GM23248 (cell line): ENCODE data around the gene CRYM. TPM values are rescaled to one million over a fixed set of nuclear protein-coding genes. Genes with fewer than 3 reads are reported as not detected.
A peak's percentile ranks its signal among the peaks of the same experiment; 100 is the strongest.
"Not testable (repeated sequence)": the region's sequence is repeated elsewhere in the genome, so short reads cannot be mapped to it uniquely, and the experiment has no call there.

Experiments
- DNase-seq: peaks from one replicate; pipeline ENCODE4 v3.0.0-alpha.2; 2015
- H2AFZ ChIP-seq: fragments of 200-600 bp; sonication (generic); 2 replicates; pipeline ENCODE4 v1.6.1; 2016; ENCODE audit warnings: antibody characterized with exemption
- H3F3A ChIP-seq: fragments of 200-600 bp; sonication (generic); 2 replicates; pipeline ENCODE4 v1.6.1; 2016; ENCODE audit warnings: mild to moderate bottlenecking, antibody characterized with exemption, mixed run types; ENCODE audit not compliant: insufficient read depth
- H3K27ac ChIP-seq: fragments of 200-600 bp; sonication (generic); 2 replicates; pipeline ENCODE4 v1.5.1; 2016; ENCODE audit warnings: mild to moderate bottlenecking
- H3K27me3 ChIP-seq: fragments of 200-600 bp; sonication (generic); replicated peaks from 2 replicates; pipeline ENCODE4 v1.6.1; 2016; ENCODE audit warnings: mild to moderate bottlenecking; ENCODE audit not compliant: insufficient read depth
- H3K36me3 ChIP-seq: fragments of 200-600 bp; sonication (generic); 2 replicates; pipeline ENCODE4 v1.6.1; 2016; ENCODE audit warnings: low read depth, mild to moderate bottlenecking
- H3K4me1 ChIP-seq: fragments of 200-600 bp; sonication (generic); 2 replicates; pipeline ENCODE4 v1.6.1; 2016; ENCODE audit warnings: mild to moderate bottlenecking; ENCODE audit not compliant: insufficient read depth
- H3K4me2 ChIP-seq: fragments of 200-600 bp; sonication (generic); one replicate; pipeline ENCODE4 v1.6.1; 2016; ENCODE audit warnings: mild to moderate bottlenecking; ENCODE audit not compliant: unreplicated experiment
- H3K4me3 ChIP-seq: fragments of 200-600 bp; sonication (generic); 2 replicates; pipeline ENCODE4 v1.5.1; 2016; ENCODE audit warnings: mild to moderate bottlenecking
- H3K79me2 ChIP-seq: fragments of 200-600 bp; sonication (generic); 2 replicates; pipeline ENCODE4 v1.6.1; 2016; ENCODE audit warnings: mild to moderate bottlenecking; ENCODE audit not compliant: insufficient read depth
- H3K9ac ChIP-seq: fragments of 200-600 bp; sonication (generic); 2 replicates; pipeline ENCODE4 v1.6.1; 2016; ENCODE audit warnings: mild to moderate bottlenecking
- H3K9me2 ChIP-seq: fragments of 200-600 bp; sonication (generic); 2 replicates; pipeline ENCODE4 v1.6.1; 2016; ENCODE audit warnings: mixed run types, mild to moderate bottlenecking, moderate library complexity; ENCODE audit not compliant: insufficient read depth
- H3K9me3 ChIP-seq: fragments of 200-600 bp; sonication (generic); one replicate; pipeline ENCODE4 v1.6.1; 2017; ENCODE audit warnings: low read depth
- H4K20me1 ChIP-seq: fragments of 200-600 bp; sonication (generic); 2 replicates; pipeline ENCODE4 v1.6.0; 2016; ENCODE audit not compliant: insufficient read depth
- EZH2 ChIP-seq: fragments of 200-600 bp; sonication (generic); IDR thresholded peaks from 2 replicates; pipeline ENCODE4 v1.6.1; 2018; ENCODE audit warnings: antibody characterized with exemption, mild to moderate bottlenecking; ENCODE audit not compliant: insufficient read depth, poor library complexity, severe bottlenecking
- EZH2phosphoT487 ChIP-seq: fragments of 200-600 bp; sonication (generic); IDR thresholded peaks from 2 replicates; pipeline ENCODE4 v1.6.1; 2018; ENCODE audit warnings: antibody characterized with exemption, moderate library complexity, mild to moderate bottlenecking, low read depth; ENCODE audit not compliant: insufficient read depth
- WGBS, 2 experiments: methylation state at CpG; one replicate each; pipeline ENCODE4 v1.1.6; 2015 to 2017; ENCODE audit warnings: low lambda C conversion rate in 2 of 2, low coverage in 1 of 2; ENCODE audit errors: missing lambda C conversion rate in 2 of 2; 5-methylcytosine and 5-hydroxymethylcytosine counted together
- in situ Hi-C: fragments of 300-500 bp; cut with MboI; formaldehyde crosslinking; loops from 2 replicates; pipeline ENCODE4 v1.15.0; 2020
- polyA plus RNA-seq: library from polyadenylated mRNA; unstranded; fragments of >200 nt; fragmentation: Nextera tagmentation; extraction: Ambion mirVana; gene quantifications from 2 replicates; pipeline ENCODE4 v1.2.1, GENCODE V29; 2016
- total RNA-seq: library from RNA; depleted of rRNA; stranded (reverse); fragments of >200 nt; shearing (Covaris generic); gene quantifications from 2 replicates; pipeline ENCODE4 v1.2.3, GENCODE V29; 2014; rRNA removed

The CRYM gene
- total RNA-seq (not detected in 2 replicates), polyA plus RNA-seq (not detected in 2 replicates)

DNA sequence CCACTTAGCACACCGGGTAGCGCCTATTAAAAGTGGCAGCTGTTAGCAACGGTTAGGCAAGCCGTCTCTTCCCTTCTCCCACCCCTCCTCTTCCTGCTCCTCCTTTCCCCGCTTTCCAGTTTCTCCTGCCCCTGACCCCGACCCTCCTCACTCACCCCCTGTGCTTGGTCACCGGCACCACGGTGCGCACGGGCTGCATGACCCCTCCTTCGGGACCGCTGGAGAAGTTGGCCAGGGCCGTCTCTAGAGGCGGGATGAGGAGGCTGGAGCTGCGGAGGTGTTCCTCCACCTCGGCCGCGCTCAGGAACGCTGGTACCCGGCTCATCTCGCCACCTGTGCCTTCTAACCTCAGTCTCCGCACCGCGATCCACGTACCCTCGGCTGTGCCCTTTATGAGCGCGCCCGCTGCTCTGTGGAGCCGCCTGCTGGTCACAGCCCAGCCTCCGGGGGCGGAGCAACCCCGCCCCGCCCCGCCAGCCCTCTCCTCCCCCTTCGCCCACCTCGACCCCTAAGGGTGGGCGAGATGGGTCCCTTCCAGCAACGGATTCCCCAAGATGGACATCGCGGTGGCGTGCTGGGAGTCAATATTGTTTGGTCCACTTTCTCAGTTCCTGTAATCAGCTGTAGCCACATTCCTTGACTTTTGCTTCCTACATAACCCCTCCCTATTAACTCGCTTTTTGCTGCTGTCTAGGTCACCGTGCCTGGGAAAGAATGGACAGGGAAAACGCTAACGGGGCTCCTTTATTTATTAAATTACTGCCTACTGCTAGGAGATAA is at the start of gene CRYM:
TSS of gene CRYM (minus strand) at position 364 of the 780 bp plus-strand sequence. CDS start at position 325, 39 bp downstream.
- no peak within 1 kb of the TSS for H3K27ac ChIP-seq
- peak within 1 kb of the TSS; percentile 54 for H3K4me2 ChIP-seq
- peak within 1 kb of the TSS; percentile 72 for H2AFZ ChIP-seq
- H3K4me1 ChIP-seq, result no peaks in the 10 kb centered on the region
- no peak within 1 kb of the TSS for H3K9ac ChIP-seq
- TF ChIP-seq EZH2 (peak; percentile 63), EZH2phosphoT487 (no peak)
- WGBS, 2 experiments, result 4 to 5% methylated on average over 30 to 44 of the region's 46 CpGs
- no peaks in the 10 kb centered on the region for H3K9me2 ChIP-seq
- H4K20me1 ChIP-seq, result no peaks in the 10 kb centered on the region
- H3K27me3 ChIP-seq, result peaks cover 46% of the 10 kb centered on the region
- H3K36me3 ChIP-seq, result no peaks in the 10 kb centered on the region
- no peaks in the 10 kb centered on the region for H3K9me3 ChIP-seq
- no peaks in the 10 kb centered on the region for H3K79me2 ChIP-seq
- in situ Hi-C loops, result no loop called here
- peak within 1 kb of the TSS; percentile 57 for H3K4me3 ChIP-seq
- DNase-seq, result peak; percentile 68
- H3F3A ChIP-seq, result no peaks in the 10 kb centered on the region; the same call in 1 of the 2 replicates

DNA sequence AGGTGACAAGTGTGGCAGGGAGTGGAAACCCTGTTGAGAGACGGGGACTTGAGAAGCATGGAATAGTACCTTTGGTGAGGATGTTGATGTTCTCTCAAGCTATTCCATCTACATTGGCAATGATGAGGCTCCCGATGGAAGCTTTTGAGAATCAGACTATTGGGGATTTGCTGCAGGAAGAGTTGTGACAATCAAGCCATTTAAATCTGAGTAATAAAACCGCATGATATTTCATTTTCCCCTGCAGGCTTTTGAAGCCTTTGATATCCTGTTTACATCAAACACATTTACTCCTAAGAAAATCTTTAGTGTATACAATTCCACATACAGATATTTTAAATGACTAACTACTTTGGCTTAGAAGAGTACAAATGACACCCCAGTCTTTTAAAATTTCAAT is 49.0 kb upstream of the CRYM start:
- no peak overlapping the region for H3K4me2 ChIP-seq
- no peaks in the 10 kb centered on the region for H3K9me3 ChIP-seq
- no peaks in the 10 kb centered on the region for H3F3A ChIP-seq
- H3K9ac ChIP-seq, result no peak overlapping the region
- no peak for TF ChIP-seq EZH2
- TF ChIP-seq EZH2phosphoT487, result no peak
- no peaks in the 10 kb centered on the region for H3K79me2 ChIP-seq
- in situ Hi-C loops, result no loop called here
- H3K27ac ChIP-seq, result no peak overlapping the region
- H4K20me1 ChIP-seq, result no peaks in the 10 kb centered on the region
- H2AFZ ChIP-seq, result no peak overlapping the region
- DNase-seq, result no peak
- no peaks in the 10 kb centered on the region for H3K9me2 ChIP-seq
- no peaks in the 10 kb centered on the region for H3K36me3 ChIP-seq
- H3K4me3 ChIP-seq, result no peak overlapping the region
- no peaks in the 10 kb centered on the region for H3K27me3 ChIP-seq
- no peaks in the 10 kb centered on the region for H3K4me1 ChIP-seq
- 64 to 69% methylated on average over 3 of the region's 3 CpGs for WGBS, 2 experiments

DNA sequence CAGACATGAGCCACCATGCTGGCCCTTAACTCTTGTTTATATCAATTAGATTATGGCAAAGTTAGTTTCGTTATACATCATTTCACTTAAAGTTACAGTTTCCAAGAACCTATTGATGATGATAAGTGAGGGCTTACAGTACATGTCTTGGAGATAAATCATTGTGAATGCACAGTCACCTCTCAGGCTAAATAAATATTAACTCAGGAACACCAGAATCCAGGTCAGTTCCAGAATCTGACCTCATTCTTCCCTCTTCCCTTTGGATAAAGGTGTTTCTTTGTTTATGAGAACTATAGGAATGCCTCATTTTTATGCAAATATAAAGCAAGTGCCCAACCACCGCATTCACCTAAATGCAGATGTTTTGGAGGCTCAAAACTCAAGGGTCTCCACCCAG is 48.4 kb upstream of the CRYM start:
- WGBS, 2 experiments, result 79 to 83% methylated on average over 2 of the region's 2 CpGs
- Histone ChIP-seq H4K20me1 (no peaks in the 10 kb centered on the region), H3F3A (no peaks in the 10 kb centered on the region), H3K27me3 (no peaks in the 10 kb centered on the region), H3K79me2 (no peaks in the 10 kb centered on the region), H3K4me1 (no peaks in the 10 kb centered on the region), H3K9ac (no peak overlapping the region), H2AFZ (no peak overlapping the region), H3K27ac (no peak overlapping the region), H3K9me2 (no peaks in the 10 kb centered on the region), H3K4me3 (no peak overlapping the region), H3K36me3 (no peaks in the 10 kb centered on the region), H3K4me2 (no peak overlapping the region), H3K9me3 (no peaks in the 10 kb centered on the region)
- no peak for DNase-seq
- TF ChIP-seq EZH2 (no peak), EZH2phosphoT487 (no peak)
- in situ Hi-C loops, result no loop called here

DNA sequence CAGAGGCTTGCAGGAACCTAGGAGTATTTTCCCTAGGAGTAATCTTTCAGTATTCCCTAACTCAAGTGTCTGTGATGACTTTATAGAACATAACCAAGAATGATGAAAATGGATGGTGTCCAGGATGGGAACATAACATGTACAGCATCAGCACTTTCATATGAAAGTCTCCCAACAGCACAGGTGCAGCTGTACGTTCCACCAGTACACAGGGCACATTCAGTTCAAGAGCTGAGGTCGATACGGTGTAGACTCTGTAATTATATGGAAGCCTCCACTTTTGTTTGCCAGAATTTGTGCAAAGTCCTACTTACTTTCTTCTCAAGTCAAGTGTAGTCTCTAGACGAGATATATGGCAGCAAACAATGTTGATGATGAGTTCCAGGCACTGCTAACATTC is 46.2 kb upstream of the CRYM start:
- TF ChIP-seq EZH2 (no peak), EZH2phosphoT487 (no peak)
- in situ Hi-C loops, result no loop called here
- no peaks in the 10 kb centered on the region for H3K9me2 ChIP-seq
- no peaks in the 10 kb centered on the region for H3K36me3 ChIP-seq
- no peak for DNase-seq
- no peak overlapping the region for H3K27ac ChIP-seq
- no peaks in the 10 kb centered on the region for H3K27me3 ChIP-seq
- no peaks in the 10 kb centered on the region for H3K79me2 ChIP-seq
- no peaks in the 10 kb centered on the region for H3F3A ChIP-seq
- no peaks in the 10 kb centered on the region for H3K9me3 ChIP-seq
- no peak overlapping the region for H3K4me3 ChIP-seq
- no peak overlapping the region for H3K4me2 ChIP-seq
- no peak overlapping the region for H3K9ac ChIP-seq
- WGBS, 2 experiments, result 76 to 86% methylated on average over 4 of the region's 4 CpGs
- no peaks in the 10 kb centered on the region for H4K20me1 ChIP-seq
- H2AFZ ChIP-seq, result no peak overlapping the region
- H3K4me1 ChIP-seq, result no peaks in the 10 kb centered on the region

DNA sequence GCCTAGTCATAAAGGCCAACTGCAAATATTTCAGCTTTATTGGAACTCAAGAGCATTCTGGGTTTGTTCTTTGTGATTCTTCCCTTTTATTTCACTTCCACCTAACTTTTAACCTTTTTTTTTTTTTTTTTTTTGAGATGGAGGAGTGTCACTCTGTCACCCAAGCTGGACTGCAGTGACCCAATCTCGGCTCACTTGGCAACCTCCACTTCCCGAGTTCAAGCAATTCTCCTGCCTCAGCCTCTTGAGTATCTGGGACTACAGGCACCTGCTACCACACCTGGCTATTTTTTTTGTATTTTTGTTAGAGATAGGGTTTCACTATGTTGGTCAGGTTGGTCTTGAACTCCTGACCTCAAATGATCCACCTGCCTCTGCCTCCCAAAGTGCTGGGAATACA is 44.2 kb upstream of the CRYM start:
- H4K20me1 ChIP-seq, H2AFZ ChIP-seq, H3K27me3 ChIP-seq, H3K9me2 ChIP-seq, H3K4me3 ChIP-seq, H3K4me1 ChIP-seq, DNase-seq, H3K27ac ChIP-seq, H3F3A ChIP-seq, in situ Hi-C loops, H3K79me2 ChIP-seq, H3K9ac ChIP-seq, H3K9me3 ChIP-seq, H3K4me2 ChIP-seq, H3K36me3 ChIP-seq: not testable (repeated sequence)
- WGBS, 2 experiments, result 89 to 92% methylated on average over 2 of the region's 2 CpGs
